ENCODE results near the gene RNF169.

DNA sequence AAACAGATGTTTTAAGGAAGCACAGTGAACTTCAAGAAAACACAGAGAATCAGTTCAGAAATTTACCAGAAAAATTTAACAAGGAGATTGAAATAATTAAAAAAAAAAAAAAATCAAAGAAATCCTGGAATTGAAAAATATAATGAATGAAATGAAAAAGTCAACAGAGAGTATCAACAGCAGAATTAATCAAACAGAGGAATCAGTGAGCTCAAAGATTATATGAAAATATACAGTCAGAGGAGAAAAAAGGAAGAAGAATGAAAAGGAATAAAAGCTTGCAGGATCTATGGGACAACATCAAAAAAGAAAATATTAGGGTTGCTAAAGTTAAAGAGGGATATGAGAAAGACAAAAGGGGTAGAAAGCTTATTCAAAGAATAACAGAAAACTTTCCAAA, 117.9 kb downstream of the RNF169 start:
- TF ChIP-seq, protein P1, sequence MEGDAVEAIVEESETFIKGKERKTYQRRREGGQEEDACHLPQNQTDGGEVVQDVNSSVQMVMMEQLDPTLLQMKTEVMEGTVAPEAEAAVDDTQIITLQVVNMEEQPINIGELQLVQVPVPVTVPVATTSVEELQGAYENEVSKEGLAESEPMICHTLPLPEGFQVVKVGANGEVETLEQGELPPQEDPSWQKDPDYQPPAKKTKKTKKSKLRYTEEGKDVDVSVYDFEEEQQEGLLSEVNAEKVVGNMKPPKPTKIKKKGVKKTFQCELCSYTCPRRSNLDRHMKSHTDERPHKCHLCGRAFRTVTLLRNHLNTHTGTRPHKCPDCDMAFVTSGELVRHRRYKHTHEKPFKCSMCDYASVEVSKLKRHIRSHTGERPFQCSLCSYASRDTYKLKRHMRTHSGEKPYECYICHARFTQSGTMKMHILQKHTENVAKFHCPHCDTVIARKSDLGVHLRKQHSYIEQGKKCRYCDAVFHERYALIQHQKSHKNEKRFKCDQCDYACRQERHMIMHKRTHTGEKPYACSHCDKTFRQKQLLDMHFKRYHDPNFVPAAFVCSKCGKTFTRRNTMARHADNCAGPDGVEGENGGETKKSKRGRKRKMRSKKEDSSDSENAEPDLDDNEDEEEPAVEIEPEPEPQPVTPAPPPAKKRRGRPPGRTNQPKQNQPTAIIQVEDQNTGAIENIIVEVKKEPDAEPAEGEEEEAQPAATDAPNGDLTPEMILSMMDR (conservative IDR thresholded peaks at IDR 0.05 in 1 of 2, IDR thresholded peaks at IDR 0.05 in 1 of 2; ENCODE audit: low read depth in 1 of 2, low read length in 2 of 2): no peak
- TF ChIP-seq EZH2 (IDR thresholded peaks at IDR 0.05; ENCODE audit: low read length, missing control alignments): no peak
